Kidney (tissue), 14 donors: ENCODE data around the gene POLR3E. TPM values are rescaled to one million over a fixed set of nuclear protein-coding genes. Genes with fewer than 3 reads are reported as not detected.

Experiments
- DNase-seq, 5 donors: peaks; one replicate each; pipeline ENCODE4 v3.0.0-alpha.2; 2013 to 2020
- FAIRE-seq: peaks from 2 replicates; lab custom pipeline; 2012; peaks lifted over from hg19 to GRCh38; lab: Jason Lieb, UNC
- H3K27ac ChIP-seq, 2 donors: one replicate each; pipeline ENCODE4 v1.7.0; 2013; ENCODE audit warnings: low read depth in 2 of 2, low read length in 2 of 2, inconsistent platforms in 1 of 2
- H3K27me3 ChIP-seq: one replicate; pipeline ENCODE4 v1.7.1; 2013; ENCODE audit warnings: low read length, inconsistent platforms; ENCODE audit not compliant: control insufficient read depth, insufficient read depth
- H3K36me3 ChIP-seq, 3 donors: one replicate each; pipeline versions ENCODE4 v1.7.0 to v1.7.1; 2013; ENCODE audit warnings: low read length in 3 of 3, control low read depth in 1 of 3, inconsistent platforms in 1 of 3; ENCODE audit not compliant: insufficient read depth in 3 of 3, control insufficient read depth in 2 of 3
- H3K4me1 ChIP-seq, 3 donors: one replicate each; pipeline versions ENCODE4 v1.7.0 to v1.7.1; 2013; ENCODE audit warnings: low read length in 3 of 3, inconsistent platforms in 1 of 3, low read depth in 1 of 3; ENCODE audit not compliant: control insufficient read depth in 2 of 3, insufficient read depth in 2 of 3
- H3K4me3 ChIP-seq, 3 donors: one replicate each; pipeline versions ENCODE4 v1.7.0 to v1.8.1; 2013; ENCODE audit warnings: low read length in 3 of 3, control low read depth in 1 of 3, inconsistent platforms in 1 of 3
- H3K9ac ChIP-seq, 3 donors: one replicate each; pipeline versions ENCODE4 v1.7.0 to v1.7.1; 2013; ENCODE audit warnings: low read length in 3 of 3, control low read depth in 1 of 3, inconsistent platforms in 1 of 3
- H3K9me3 ChIP-seq, 3 donors: one replicate each; pipeline versions ENCODE4 v1.7.0 to v1.7.1; 2013; ENCODE audit warnings: low read length in 3 of 3, control low read depth in 1 of 3, inconsistent platforms in 1 of 3; ENCODE audit not compliant: control insufficient read depth in 2 of 3, insufficient read depth in 1 of 3
- intact Hi-C: fragments of 100-400 bp; cut with DNase I; formaldehyde crosslinking; loops from one replicate; pipeline ENCODE4 v1.11.1; 2022
- polyA plus RNA-seq: library from polyadenylated mRNA; stranded (reverse); fragments of 350-450 nt; fragmentation: Illumina TruSeq; extraction: RNeasy Lipid Tissue Mini Kit (QIAGEN cat#74804); gene quantifications from one replicate; pipeline ENCODE4 v1.2.3, GENCODE V29; 2014; ENCODE audit warnings: low read depth, low replicate concordance; ENCODE audit not compliant: insufficient read depth
- total RNA-seq: library from RNA; stranded (reverse); fragmentation: NEBNext Ultra II Directional; extraction: Animal tissue kit (Norgen Biotek cat#: 25700); gene quantifications from one replicate; pipeline ENCODE4 v1.2.1, GENCODE V29; 2021
- TF ChIP-seq, protein P1 (sequence below): IDR thresholded peaks from 3 replicates; pipeline ENCODE4 v1.5.1; 2012; ENCODE audit warnings: mild to moderate bottlenecking, moderate library complexity, borderline replicate concordance; ENCODE audit not compliant: insufficient read depth; ENCODE audit errors: extremely low read depth
- donor health status: control.
- donor health status: control.
- donor health status: control.
- donor health status: control.
- donor health status: control.
- donor health status: DM: yes; HTN: yes; CAD: no.
- donor health status: Normal renal cell carcinoma (clear cell type).

POLR3E gene
- total and polyA plus RNA-seq, 2 donors from 2014 or later: 21.3 to 41.4 TPM

GRCh38 chr16:22253272-22253671 lies 43.9 kb upstream of the POLR3E start:
- Histone ChIP-seq H3K4me3 (no peak overlapping the region), H3K36me3 (peaks cover 2 to 23% (median 19%) of the 10 kb centered on the region in 3 donors), H3K9me3 (peaks cover 0 to 2% (median 0%) of the 10 kb centered on the region in 3 donors), H3K27me3 (no peaks in the 10 kb centered on the region), H3K4me1 (no peaks in the 10 kb centered on the region), H3K27ac (no peak overlapping the region), H3K9ac (no peak overlapping the region)
- intact Hi-C loops: no loop called here
- DNase-seq (no peak), FAIRE-seq (no peak)
- TF ChIP-seq, protein P1, sequence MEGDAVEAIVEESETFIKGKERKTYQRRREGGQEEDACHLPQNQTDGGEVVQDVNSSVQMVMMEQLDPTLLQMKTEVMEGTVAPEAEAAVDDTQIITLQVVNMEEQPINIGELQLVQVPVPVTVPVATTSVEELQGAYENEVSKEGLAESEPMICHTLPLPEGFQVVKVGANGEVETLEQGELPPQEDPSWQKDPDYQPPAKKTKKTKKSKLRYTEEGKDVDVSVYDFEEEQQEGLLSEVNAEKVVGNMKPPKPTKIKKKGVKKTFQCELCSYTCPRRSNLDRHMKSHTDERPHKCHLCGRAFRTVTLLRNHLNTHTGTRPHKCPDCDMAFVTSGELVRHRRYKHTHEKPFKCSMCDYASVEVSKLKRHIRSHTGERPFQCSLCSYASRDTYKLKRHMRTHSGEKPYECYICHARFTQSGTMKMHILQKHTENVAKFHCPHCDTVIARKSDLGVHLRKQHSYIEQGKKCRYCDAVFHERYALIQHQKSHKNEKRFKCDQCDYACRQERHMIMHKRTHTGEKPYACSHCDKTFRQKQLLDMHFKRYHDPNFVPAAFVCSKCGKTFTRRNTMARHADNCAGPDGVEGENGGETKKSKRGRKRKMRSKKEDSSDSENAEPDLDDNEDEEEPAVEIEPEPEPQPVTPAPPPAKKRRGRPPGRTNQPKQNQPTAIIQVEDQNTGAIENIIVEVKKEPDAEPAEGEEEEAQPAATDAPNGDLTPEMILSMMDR: no peak

DNA sequence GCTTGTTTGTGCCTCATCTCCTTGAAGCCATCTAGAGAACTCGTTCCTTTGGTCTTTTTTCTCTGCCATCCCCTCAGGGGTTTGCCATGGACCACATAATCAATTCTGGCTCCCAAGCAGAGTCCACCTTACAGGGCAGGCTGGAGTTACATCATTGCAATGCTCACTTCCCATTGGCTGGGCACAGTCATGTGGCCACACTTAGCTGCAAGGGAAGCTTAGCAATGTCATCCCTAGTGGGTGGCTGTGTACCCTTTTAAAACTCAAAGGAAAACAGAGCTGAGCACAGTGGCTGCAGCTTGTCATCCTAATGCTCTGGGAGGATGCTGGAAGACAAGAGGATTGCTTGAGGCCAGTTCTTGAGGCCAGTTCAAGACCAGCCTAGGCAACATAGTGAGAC lies 41.9 kb upstream of the POLR3E start:
- Histone ChIP-seq H3K4me3 (no peak overlapping the region), H3K27me3 (no peaks in the 10 kb centered on the region), H3K4me1 (no peaks in the 10 kb centered on the region), H3K9ac (no peak overlapping the region), H3K27ac (no peak overlapping the region), H3K36me3 (peaks cover 4 to 33% (median 20%) of the 10 kb centered on the region in 3 donors), H3K9me3 (peaks cover 0 to 2% (median 0%) of the 10 kb centered on the region in 3 donors)
- FAIRE-seq (no peak), DNase-seq (no peak)
- intact Hi-C loops: no loop called here
- TF ChIP-seq, protein P1: no peak

- H3K27me3 ChIP-seq: no peaks in the 10 kb centered on the region
- DNase-seq (no peak), FAIRE-seq (no peak)
- H3K9me3 ChIP-seq: peaks cover 0 to 2% (median 0%) of the 10 kb centered on the region in 3 donors
- intact Hi-C loops: no loop called here
- TF ChIP-seq, protein P1: no peak
- peaks cover 6 to 35% (median 23%) of the 10 kb centered on the region in 3 donors for H3K36me3 ChIP-seq
- no peak overlapping the region for H3K4me3 ChIP-seq
- H3K27ac ChIP-seq: no peak overlapping the region
- H3K9ac ChIP-seq: no peak overlapping the region
- no peaks in the 10 kb centered on the region for H3K4me1 ChIP-seq
These were observed 39.8 kb upstream of the POLR3E start for GRCh38 chr16:22257440-22257839.

GRCh38 chr16:22260490-22260889 lies 36.7 kb upstream of the POLR3E start:
- H3K4me3 ChIP-seq: no peak overlapping the region
- H3K27ac ChIP-seq: no peak overlapping the region
- H3K9me3 ChIP-seq: no peaks in the 10 kb centered on the region
- H3K27me3 ChIP-seq: no peaks in the 10 kb centered on the region
- TF ChIP-seq, protein P1: no peak
- FAIRE-seq: no peak
- H3K9ac ChIP-seq: no peak overlapping the region
- H3K4me1 ChIP-seq: no peaks in the 10 kb centered on the region
- intact Hi-C loops: no loop called here
- H3K36me3 ChIP-seq: peaks cover 6 to 37% (median 18%) of the 10 kb centered on the region in 3 donors
- no peak for DNase-seq
